GM21515 (cell line): ENCODE measurements around the gene SDC1.

Experiments used
- ATAC-seq: cut with Tn5 transposase; IDR thresholded peaks from one replicate; pipeline ENCODE4 v1.9.1; 2021; ENCODE audit not compliant: unreplicated experiment

The SDC1 gene

DNA sequence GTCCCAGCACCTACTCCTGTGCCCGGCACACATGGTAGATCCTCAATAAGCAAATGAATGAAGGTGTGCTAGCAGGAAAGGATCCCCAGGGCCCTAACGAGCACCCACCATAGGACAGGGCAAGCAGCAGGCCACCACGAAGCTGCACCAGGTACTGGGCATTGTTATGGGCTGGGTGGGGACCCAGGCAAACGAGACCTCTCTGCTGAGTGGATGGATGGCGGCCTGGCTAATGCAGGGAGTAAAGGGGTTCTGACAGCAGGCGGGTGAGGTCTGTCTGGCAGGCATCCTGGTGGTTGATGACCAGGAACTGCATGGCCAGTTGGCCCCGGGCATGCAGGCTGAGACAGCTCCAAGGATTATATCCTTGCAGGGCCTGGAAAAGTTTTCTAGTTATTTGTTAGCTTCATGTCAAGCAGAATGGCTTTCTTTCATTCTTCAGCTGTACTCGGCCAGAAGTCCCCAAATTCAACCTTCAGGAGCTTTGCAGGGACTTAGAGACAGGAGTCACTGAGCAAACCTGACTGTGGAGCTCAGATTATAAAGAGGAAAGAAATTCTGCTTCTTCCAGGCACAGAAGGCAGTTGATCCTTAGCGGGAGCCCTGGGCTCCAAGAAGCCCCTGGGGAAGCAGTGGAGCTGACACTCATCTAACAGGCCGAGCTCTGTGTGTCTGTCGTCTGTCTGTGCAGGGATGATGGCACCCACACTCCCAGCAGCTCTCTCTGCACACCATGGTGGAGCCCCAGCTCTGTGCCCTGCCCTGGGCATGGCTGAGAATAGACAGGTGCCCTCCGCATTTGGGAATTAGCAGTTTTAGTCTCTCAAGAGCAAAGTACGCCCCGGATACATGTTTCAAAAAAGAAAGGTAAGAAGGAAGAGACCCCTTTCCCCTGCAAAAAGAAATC, 51.2 kb downstream of the SDC1 start:
- no peak for ATAC-seq

DNA sequence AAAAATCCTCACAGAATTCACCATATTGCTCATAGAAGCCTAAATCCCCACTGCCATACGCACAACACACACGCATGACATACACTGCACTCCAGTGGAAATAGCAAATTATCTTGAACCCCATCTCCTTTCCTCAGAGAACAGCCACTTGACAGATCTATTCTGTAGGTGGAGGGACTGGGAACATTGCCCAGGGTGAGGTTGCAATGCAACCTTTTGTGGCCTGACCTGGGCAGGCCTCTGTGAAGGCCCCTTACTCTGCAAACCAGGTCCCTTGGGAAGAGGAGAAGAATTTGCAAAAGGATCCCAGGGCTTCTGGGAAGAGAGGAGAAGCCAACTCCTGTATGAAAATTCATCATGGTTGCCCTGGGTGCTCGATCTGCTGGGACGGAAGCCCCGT, 51.9 kb downstream of the SDC1 start:
- no peak for ATAC-seq

GRCh38 chr2:20172273-20173055, 52.5 kb downstream of the SDC1 start:
- ATAC-seq = no peak

DNA sequence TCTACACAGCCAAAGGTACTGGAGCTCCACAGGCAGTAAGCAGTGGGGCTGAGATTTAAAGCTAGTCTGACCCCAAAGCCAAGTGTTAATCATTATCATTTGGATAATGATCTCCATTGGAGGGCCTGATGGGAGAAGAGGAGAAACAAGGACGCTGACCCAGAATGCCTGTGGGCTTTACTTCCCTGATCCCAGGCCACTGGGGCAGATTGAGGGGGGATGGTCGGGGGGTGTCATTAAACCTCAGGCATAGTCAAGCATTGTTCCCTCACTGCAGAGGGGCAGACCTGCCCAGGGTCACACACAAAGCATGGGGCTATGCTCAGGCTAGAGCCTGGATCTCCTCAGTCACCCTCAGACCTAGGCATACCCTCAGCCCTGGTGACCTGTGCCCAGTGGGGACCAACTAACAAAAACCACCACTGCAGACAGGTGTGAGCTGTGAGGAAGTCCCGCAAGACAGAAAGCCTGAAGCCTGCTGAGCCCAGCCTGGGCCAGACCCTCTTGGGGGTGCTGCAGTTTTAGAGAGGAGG, 53.4 kb downstream of the SDC1 start:
- no peak for ATAC-seq

- no peak for ATAC-seq
Measured at GRCh38 chr2:20170704-20171250, 54.2 kb downstream of the SDC1 start.

GRCh38 chr2:20169796-20170703, 54.9 kb downstream of the SDC1 start:
- ATAC-seq = no peak

DNA sequence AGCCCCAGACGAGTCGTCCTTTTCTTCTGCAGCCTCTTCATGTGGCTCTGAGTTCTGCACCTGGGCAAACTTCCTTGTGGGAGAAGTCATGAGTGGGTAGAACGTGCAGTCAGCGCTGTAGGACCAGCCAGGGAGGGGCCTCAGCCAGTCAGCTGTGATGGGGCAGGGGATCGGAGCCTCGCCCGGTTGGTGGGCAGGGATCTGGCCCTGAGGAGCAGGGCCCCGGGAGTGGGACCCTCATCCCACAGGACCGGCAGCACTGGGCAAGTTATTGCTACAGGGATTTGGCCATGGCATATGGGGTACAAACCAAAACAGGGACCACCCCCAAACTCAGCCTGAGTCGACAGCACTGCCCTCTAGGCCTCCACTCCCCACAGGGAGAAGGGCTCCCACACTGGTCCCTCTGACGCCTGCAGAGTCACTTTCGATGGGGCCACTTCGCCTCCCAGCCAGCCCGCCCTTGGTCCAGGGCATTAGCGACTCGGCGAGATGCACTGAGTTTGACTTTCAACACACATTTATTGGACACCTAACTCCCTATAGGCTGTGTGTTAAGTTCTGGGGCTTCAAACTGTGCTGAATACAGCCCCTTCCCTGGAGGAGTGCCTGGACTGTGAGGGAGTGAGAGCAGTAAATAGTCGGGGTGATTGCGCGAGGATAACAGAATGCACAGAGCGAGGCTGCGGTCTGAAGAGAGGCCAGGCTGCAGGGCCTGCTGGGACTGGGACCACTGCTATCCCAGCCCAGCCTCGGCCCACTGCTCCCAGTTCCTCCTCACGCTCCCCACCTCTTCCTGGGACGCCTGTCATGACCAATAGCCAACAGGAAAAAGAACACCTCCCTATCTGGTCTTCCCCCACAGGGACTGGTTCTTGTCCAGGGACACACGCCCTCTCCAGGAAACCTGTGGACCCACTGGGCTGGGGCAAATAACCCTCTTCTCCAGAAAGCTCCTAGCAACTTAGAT, 55.9 kb downstream of the SDC1 start:
- no peak for ATAC-seq

GRCh38 chr2:20168048-20168726, 56.7 kb downstream of the SDC1 start:
- no peak for ATAC-seq

DNA sequence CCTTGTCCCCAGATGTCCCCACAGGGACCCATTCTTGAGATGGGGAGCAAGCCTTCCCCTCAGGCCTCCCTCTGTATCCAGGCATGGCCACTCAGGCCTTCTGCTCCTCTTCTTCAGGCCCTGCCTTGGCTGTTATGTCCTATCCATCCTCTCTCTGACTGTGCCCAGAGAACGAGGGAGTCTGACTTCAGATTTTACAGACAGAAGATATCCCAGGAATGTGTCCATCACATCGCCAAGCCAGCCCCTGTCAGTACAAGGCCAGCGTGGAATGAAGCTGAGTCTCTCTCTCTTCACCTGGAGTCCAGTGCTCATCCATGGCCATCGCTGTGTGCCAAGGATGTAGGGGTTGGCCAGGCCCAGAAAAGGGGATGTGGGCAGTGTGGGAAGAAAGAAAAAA, 57.6 kb downstream of the SDC1 start:
- no peak for ATAC-seq

DNA sequence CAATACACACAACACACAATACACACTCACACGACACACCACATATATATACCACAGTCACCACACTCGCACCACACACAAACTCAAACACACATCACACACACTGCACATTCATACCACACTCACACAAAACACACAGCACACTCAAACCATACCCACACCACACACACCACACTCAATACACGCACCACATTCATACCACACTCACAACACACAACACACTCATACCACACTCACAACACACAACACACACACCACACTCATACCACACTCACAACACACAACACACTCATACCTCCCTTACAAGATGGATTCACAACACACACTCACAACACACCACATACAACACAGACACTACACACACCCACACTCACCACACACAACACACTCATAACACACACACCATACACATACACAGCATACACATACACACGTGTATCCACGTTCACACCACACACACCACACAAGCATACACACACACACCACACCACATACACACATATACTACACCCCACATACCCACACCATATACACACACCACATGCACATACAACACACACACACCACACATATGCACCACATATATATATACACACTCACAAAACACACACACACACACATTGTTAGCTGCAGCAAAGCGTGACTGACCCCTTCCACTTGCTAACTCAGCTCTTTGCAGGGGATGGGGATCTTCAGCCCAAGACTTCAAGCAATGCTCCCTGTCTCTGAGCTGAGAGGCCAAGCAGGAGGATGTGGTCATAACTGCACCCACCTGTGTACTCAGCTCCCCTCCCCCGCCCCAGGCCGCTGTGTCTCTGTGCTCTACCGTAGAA, 59.0 kb downstream of the SDC1 start:
- peak; percentile 55 for ATAC-seq

DNA sequence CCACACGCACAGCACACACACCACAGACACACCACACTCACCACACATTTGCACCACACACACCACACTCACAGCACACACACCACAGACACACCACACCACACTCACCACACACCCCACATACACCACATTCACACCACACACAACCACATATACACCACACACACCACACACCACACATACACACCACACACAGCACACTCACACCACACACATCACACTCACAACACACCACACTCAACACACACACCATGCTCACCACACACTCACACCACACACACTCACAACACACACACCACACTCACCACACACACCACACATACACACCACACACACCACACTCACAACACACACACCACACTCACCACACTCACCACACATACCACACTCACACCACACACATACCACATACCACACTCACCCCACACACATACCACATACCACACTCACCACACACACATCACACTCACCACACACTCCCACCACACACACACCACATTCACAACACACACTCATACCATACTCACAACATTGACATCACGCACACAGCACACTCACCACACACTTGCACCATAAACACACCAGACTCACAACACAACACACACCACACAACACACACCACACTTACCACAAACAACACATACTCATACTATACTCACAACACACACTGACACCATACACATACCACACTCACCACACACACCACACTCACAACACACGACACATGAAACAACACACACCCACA, 60.0 kb downstream of the SDC1 start:
- ATAC-seq = no peak

- no peak for ATAC-seq
Measured at GRCh38 chr2:20164061-20164733, 60.7 kb downstream of the SDC1 start.

DNA sequence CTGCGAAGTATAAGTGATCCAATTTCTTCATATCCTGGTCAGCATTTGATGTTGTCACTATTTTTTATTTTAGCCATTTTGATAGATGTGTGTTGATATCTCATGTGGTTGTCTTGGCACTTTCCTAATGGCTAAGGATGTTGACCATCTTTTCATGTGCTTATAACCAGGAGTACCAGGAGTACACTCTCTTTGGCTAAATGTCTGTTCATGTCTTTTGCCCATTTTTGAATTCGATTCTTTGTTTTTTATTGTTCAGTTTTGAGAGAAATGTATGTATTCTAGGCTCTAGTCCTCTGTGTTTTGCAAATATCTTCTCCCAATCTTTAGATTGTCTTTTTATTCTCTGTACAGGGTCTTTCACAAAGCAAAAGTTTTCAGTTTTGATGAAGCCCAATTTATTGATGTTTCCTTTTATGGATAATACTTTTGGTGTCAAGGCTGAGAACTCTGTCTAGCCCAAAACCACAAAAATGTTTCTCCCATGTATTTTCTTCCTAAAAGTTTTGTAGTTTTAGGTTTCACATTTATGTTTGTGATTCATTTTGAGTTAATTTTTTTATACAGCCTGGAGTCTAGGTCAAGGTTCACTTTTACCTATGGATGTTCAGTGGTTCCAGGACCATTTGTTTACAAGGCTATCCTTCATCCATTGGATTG, 65.4 kb downstream of the SDC1 start:
- ATAC-seq = no peak

- ATAC-seq = peak; percentile 48
Measured at GRCh38 chr2:20157193-20157891, 67.6 kb downstream of the SDC1 start.

DNA sequence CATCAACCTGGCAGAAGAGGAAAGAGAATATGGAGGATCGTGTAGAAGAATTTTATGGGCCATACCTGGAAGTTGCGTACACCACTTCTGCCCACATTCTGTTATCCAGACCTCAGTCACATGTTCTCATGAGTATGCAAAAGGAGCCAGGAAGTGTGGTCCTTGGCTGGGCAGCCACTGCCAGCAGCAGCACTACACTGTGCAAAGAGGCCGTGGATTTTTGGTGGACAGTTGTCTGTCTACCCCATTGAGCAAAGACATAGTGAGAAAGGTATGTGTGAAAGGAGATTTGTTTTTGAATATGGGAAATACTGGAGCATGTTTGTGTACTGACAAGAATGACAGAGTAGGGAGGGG, 68.1 kb downstream of the SDC1 start:
- no peak for ATAC-seq
